NCI-H526 (cell line): Measurements from ENCODE around the gene BCL11A.

Experiments used
- DNase-seq, 2 experiments: peaks; one replicate each; lab custom pipeline; 2025; lab: John Stamatoyannopoulos, UW

The BCL11A gene

GRCh38 chr2:60546756-60547420 is 6.6 kb downstream of the BCL11A start:
- DNase-seq: no peak

GRCh38 chr2:60544954-60545560 is 8.4 kb downstream of the BCL11A start:
- no peak for DNase-seq

GRCh38 chr2:60544062-60544461 is 9.4 kb downstream of the BCL11A start:
- DNase-seq: no peak

- no peak for DNase-seq
Observed at GRCh38 chr2:60541056-60541651, 12.3 kb downstream of the BCL11A start.

- no peak for DNase-seq
Observed at GRCh38 chr2:60540074-60540473, 13.4 kb downstream of the BCL11A start.

- DNase-seq: peak; percentile 65 to 84
Observed at GRCh38 chr2:60539140-60539539, 14.3 kb downstream of the BCL11A start.

GRCh38 chr2:60538101-60538500 is 15.4 kb downstream of the BCL11A start:
- no peak for DNase-seq

GRCh38 chr2:60536746-60537145 is 16.7 kb downstream of the BCL11A start:
- no peak for DNase-seq

GRCh38 chr2:60535685-60536312 is 17.7 kb downstream of the BCL11A start:
- no peak for DNase-seq

GRCh38 chr2:60534892-60535684 is 18.4 kb downstream of the BCL11A start:
- DNase-seq: no peak

- DNase-seq: no peak
Observed at GRCh38 chr2:60534052-60534685, 19.3 kb downstream of the BCL11A start.

- DNase-seq: no peak
Observed at GRCh38 chr2:60533101-60534051, 20.1 kb downstream of the BCL11A start.

GRCh38 chr2:60532421-60532820 is 21.0 kb downstream of the BCL11A start:
- no peak for DNase-seq

- DNase-seq: peak in 1 of 2 experiments; percentile 62
Observed at GRCh38 chr2:60531701-60532133, 21.7 kb downstream of the BCL11A start.

- peak; percentile 70 to 90 for DNase-seq
Observed at GRCh38 chr2:60530660-60531281, 22.7 kb downstream of the BCL11A start.

GRCh38 chr2:60529785-60530627 is 23.4 kb downstream of the BCL11A start:
- peak; percentile 54 to 74 for DNase-seq

- no peak for DNase-seq
Observed at GRCh38 chr2:60529136-60529784, 24.2 kb downstream of the BCL11A start.

- no peak for DNase-seq
Observed at GRCh38 chr2:60528281-60529020, 25.0 kb downstream of the BCL11A start.
